ENCODE measurements around the gene SORCS2. TPM values are rescaled to one million over a fixed set of nuclear protein-coding genes. Genes with fewer than 3 reads are reported as not detected.

SORCS2 gene
- total RNA-seq, 1 donor from 2014 or later: 5.2 TPM

DNA sequence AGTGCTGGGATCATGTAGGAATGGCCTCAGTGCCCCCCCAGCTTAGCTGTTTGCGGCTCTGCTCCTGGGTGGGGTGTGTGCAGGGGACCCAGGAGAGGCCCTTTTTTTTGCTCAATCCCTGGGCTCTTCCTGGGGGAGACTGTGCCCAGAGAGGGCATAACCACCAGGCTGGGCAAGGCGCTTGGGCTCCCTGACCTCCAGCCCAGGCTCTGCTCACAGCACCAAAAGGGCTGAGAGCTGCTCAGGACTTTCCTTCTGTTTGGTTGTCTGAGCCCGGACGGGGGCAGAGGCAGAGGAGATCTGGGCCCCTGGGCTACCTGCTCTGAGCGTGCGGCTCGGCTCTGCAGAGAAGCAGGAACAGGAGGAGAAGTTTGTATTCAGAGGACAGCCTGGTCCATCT, 177.7 kb downstream of the SORCS2 start:
- Histone ChIP-seq H3K36me3 (no peaks in the 10 kb centered on the region), H3K4me1 (peaks cover 4% of the 10 kb centered on the region), H2AFZ (replicated peaks) (no peak overlapping the region), H3K27me3 (no peaks in the 10 kb centered on the region), H3K4me3 (no peak overlapping the region), H3K9me3 (ENCODE audit: low read depth) (no peaks in the 10 kb centered on the region), H4K20me1 (ENCODE audit: low read depth) (no peaks in the 10 kb centered on the region), H3K9ac (no peak overlapping the region), H3F3A (ENCODE audit: low read depth) (no peaks in the 10 kb centered on the region), H3K4me2 (no peak overlapping the region), H3K27ac (no peak overlapping the region), H3K79me2 (ENCODE audit: low read depth) (no peaks in the 10 kb centered on the region)
- Mint-ChIP-seq H3K27ac (no peak overlapping the region), H3K9me3 (no peaks in the 10 kb centered on the region), H3K36me3 (no peaks in the 10 kb centered on the region), H3K4me3 (no peak overlapping the region), H3K4me1 (peaks cover 54% of the 10 kb centered on the region), H3K27me3 (ENCODE audit: insufficient read depth, low read depth) (peaks cover 3% of the 10 kb centered on the region)
- DNase-seq (ENCODE audit: low spot score): no peak
- TF ChIP-seq EZH2phosphoT487 (IDR thresholded peaks at IDR 0.05) (no peak), EZH2 (IDR thresholded peaks at IDR 0.05) (no peak)
- TF ChIP-seq, protein P1, sequence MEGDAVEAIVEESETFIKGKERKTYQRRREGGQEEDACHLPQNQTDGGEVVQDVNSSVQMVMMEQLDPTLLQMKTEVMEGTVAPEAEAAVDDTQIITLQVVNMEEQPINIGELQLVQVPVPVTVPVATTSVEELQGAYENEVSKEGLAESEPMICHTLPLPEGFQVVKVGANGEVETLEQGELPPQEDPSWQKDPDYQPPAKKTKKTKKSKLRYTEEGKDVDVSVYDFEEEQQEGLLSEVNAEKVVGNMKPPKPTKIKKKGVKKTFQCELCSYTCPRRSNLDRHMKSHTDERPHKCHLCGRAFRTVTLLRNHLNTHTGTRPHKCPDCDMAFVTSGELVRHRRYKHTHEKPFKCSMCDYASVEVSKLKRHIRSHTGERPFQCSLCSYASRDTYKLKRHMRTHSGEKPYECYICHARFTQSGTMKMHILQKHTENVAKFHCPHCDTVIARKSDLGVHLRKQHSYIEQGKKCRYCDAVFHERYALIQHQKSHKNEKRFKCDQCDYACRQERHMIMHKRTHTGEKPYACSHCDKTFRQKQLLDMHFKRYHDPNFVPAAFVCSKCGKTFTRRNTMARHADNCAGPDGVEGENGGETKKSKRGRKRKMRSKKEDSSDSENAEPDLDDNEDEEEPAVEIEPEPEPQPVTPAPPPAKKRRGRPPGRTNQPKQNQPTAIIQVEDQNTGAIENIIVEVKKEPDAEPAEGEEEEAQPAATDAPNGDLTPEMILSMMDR (IDR thresholded peaks at IDR 0.05): no peak

GRCh38 chr4:7371210-7371941, 179.0 kb downstream of the SORCS2 start:
- Mint-ChIP-seq H3K27ac (peak overlapping the region; percentile 92), H3K9me3 (no peaks in the 10 kb centered on the region), H3K27me3 (ENCODE audit: insufficient read depth, low read depth) (peaks cover 3% of the 10 kb centered on the region), H3K4me3 (no peak overlapping the region), H3K4me1 (peaks cover 49% of the 10 kb centered on the region), H3K36me3 (no peaks in the 10 kb centered on the region)
- Histone ChIP-seq H4K20me1 (ENCODE audit: low read depth) (no peaks in the 10 kb centered on the region), H3K9me3 (ENCODE audit: low read depth) (no peaks in the 10 kb centered on the region), H3K27me3 (no peaks in the 10 kb centered on the region), H3K9ac (no peak overlapping the region), H3K4me3 (no peak overlapping the region), H3K4me1 (no peaks in the 10 kb centered on the region), H3K4me2 (no peak overlapping the region), H3K79me2 (ENCODE audit: low read depth) (no peaks in the 10 kb centered on the region), H3K36me3 (no peaks in the 10 kb centered on the region), H3K27ac (no peak overlapping the region), H2AFZ (replicated peaks) (no peak overlapping the region), H3F3A (ENCODE audit: low read depth) (no peaks in the 10 kb centered on the region)
- no peak for DNase-seq (ENCODE audit: low spot score)
- TF ChIP-seq EZH2 (IDR thresholded peaks at IDR 0.05) (no peak), EZH2phosphoT487 (IDR thresholded peaks at IDR 0.05) (no peak)
- TF ChIP-seq, protein P1 (IDR thresholded peaks at IDR 0.05): no peak

DNA sequence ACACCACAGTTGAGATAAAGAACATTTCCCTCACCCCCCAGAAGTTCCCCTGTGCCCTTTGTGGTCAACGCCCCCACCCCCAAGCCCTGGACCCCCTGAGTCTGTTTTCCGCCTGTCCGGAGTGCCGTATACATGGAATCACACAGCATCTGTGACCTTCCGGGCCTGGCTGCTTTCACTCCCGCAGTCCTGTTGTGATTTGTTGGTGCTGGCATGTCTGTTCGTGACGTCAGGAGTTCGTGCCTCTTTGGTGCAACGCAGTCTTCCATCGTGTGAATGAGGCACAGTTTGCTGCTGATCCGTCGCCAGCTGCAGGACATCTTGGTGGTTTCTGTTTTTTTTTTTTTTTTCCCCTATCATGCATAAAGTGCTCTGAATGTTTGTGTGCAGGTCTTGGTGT, 180.3 kb downstream of the SORCS2 start:
- Mint-ChIP-seq H3K9me3 (no peaks in the 10 kb centered on the region), H3K27me3 (ENCODE audit: insufficient read depth, low read depth) (peaks cover 3% of the 10 kb centered on the region), H3K4me3 (no peak overlapping the region), H3K27ac (no peak overlapping the region), H3K36me3 (no peaks in the 10 kb centered on the region), H3K4me1 (peaks cover 36% of the 10 kb centered on the region)
- H3K4me2 ChIP-seq: no peak overlapping the region
- no peaks in the 10 kb centered on the region for H3K9me3 ChIP-seq (ENCODE audit: low read depth)
- H3K27me3 ChIP-seq: no peaks in the 10 kb centered on the region
- TF ChIP-seq EZH2 (IDR thresholded peaks at IDR 0.05) (no peak), EZH2phosphoT487 (IDR thresholded peaks at IDR 0.05) (no peak)
- TF ChIP-seq, protein P1 (IDR thresholded peaks at IDR 0.05): no peak
- H4K20me1 ChIP-seq (ENCODE audit: low read depth): no peaks in the 10 kb centered on the region
- no peaks in the 10 kb centered on the region for H3K36me3 ChIP-seq
- no peak overlapping the region for H3K27ac ChIP-seq
- no peak overlapping the region for H3K4me3 ChIP-seq
- H3K9ac ChIP-seq: no peak overlapping the region
- no peaks in the 10 kb centered on the region for H3K79me2 ChIP-seq (ENCODE audit: low read depth)
- no peaks in the 10 kb centered on the region for H3F3A ChIP-seq (ENCODE audit: low read depth)
- no peaks in the 10 kb centered on the region for H3K4me1 ChIP-seq
- no peak overlapping the region for H2AFZ ChIP-seq (replicated peaks)
- no peak for DNase-seq (ENCODE audit: low spot score)

All from neural progenitor cell (in vitro differentiated cells).